Right cardiac atrium (tissue), 5 donors: ENCODE measurements around the gene ADAMTS9. TPM values are rescaled to one million over a fixed set of nuclear protein-coding genes. Genes with fewer than 3 reads are reported as not detected.
A peak's percentile ranks its signal among the peaks of the same experiment; 100 is the strongest.
"Not testable (repeated sequence)": the region's sequence is repeated elsewhere in the genome, so short reads cannot be mapped to it uniquely, and the experiment has no call there.

Source experiments
- ATAC-seq, 2 donors: fragments of 200-7000 bp; cut with Tn5 transposase; one replicate each; pipeline versions ENCODE4 v1.8.0 to v1.9.1; 2020; ENCODE audit warnings: moderate library complexity in 2 of 2, mild to moderate bottlenecking in 1 of 2
- DNase-seq, 3 donors: peaks; one replicate each; pipeline ENCODE4 v3.0.0-alpha.2; 2020
- H3K27ac ChIP-seq: one replicate; pipeline ENCODE4 v1.5.1; 2013; ENCODE audit warnings: mild to moderate bottlenecking, low read length, control low read depth, moderate library complexity
- H3K27me3 ChIP-seq: one replicate; pipeline ENCODE4 v1.6.1; 2013; ENCODE audit not compliant: control insufficient read depth, insufficient read depth
- H3K4me1 ChIP-seq: one replicate; pipeline ENCODE4 v1.6.1; 2013; ENCODE audit warnings: low read length; ENCODE audit not compliant: control insufficient read depth, insufficient read depth
- H3K4me3 ChIP-seq: one replicate; pipeline ENCODE4 v1.5.1; 2013; ENCODE audit warnings: low read length, control low read depth
- H3K9me3 ChIP-seq: one replicate; pipeline ENCODE4 v1.6.1; 2013; ENCODE audit warnings: low read length; ENCODE audit not compliant: control insufficient read depth
- WGBS: extraction: QIAGEN DNeasy Blood & Tissue Kit; methylation state at CpG from one replicate; pipeline ENCODE4 v1.1.7; 2013; 5-methylcytosine and 5-hydroxymethylcytosine counted together
- intact Hi-C, 4 donors: fragments of 100-400 bp; cut with DNase I; formaldehyde crosslinking; loops; one replicate each; pipeline versions ENCODE4 v1.11.0 to v1.14.0; 2022 to 2023
- polyA plus RNA-seq: library from polyadenylated mRNA; stranded (reverse); fragments of 200-250 nt; gene quantifications from one replicate; pipeline ENCODE4 v1.2.3, GENCODE V29; 2013
- total RNA-seq, 4 donors: library from RNA; stranded (reverse); fragmentation: NEBNext Ultra II Directional; extraction: Animal tissue kit (Norgen Biotek cat#: 25700); gene quantifications; one replicate each; pipeline ENCODE4 v1.2.1, GENCODE V29; 2021
- donor health status: healthy with polysubstance abuse.
- donor health status: DM: no; HTN: yes; CAD: no.
- donor health status: DM: no; HTN: no; CAD: no.
- donor health status: DM: no; HTN: yes; CAD: no; lungs with severe emphysema.
- donor health status: DM: yes; HTN: yes; CAD: no.

Gene ADAMTS9
- total and polyA plus RNA-seq, 5 donors, result 9.8 to 53.4 (median 13.0) TPM

DNA sequence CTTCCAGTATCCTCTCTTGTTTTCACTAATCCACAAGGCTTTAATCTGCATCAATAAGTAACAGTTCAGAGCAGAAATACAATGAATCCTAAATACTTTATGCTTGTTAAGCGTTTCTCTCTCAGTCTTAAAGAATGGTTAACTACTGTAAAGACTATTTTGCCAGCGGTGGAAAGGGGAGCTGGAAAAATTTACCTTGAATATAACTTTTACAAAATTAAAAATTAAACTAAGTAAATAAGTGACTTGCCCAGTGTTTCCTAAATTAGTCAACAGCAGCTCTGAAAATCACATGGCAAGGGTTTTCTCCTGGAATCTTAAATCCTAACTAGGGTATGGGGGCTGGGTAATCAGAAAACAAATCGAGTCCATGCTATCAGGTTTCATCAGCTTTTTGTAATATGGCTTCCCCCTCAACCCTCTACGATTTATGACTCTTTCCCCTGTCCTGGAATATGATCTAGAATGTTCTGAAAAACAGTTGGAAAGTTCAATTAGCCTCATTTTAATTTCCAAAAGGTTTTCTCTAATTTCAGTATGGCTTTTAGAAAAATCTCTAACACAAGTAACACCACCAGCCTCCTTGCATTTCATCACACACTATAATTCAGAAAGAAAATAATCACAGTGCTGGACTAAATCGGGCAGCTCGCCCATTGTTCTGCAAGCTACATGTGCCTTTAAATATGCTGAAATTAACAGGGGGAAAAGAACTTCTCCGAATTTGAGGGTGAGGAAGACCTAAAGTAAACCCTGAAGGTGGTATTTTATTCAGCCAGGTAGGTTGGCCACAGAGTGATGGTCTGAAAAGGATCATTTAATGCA lies 133.5 kb downstream of the ADAMTS9 start:
- no peaks in the 10 kb centered on the region for H3K27me3 ChIP-seq
- intact Hi-C loops, result no loop called here
- no peak overlapping the region for H3K4me3 ChIP-seq
- no peak overlapping the region for H3K27ac ChIP-seq
- DNase-seq (no peak), ATAC-seq (no peak)
- no peaks in the 10 kb centered on the region for H3K4me1 ChIP-seq
- WGBS, result 82% methylated on average over 7 of the region's 7 CpGs
- H3K9me3 ChIP-seq, result no peaks in the 10 kb centered on the region

DNA sequence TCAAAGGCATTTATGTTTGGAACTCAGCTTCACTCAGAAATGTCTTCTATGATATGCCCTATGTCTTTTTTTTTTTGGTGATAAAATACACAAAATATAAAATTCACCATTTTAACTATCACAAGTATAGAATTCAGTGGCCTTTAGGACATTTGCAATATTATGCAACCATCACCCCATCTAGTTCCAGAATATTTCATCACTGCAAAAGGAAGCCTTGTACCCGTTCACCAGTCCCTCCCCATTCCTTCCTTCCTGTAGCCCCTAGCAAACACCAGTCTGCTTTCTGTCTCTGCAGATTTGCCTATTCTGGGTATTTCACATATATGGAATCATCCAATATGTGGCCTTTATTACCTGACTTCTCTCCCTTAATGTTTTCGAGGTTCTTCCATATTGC lies 134.8 kb downstream of the ADAMTS9 start:
- intact Hi-C loops, result no loop called here

DNA sequence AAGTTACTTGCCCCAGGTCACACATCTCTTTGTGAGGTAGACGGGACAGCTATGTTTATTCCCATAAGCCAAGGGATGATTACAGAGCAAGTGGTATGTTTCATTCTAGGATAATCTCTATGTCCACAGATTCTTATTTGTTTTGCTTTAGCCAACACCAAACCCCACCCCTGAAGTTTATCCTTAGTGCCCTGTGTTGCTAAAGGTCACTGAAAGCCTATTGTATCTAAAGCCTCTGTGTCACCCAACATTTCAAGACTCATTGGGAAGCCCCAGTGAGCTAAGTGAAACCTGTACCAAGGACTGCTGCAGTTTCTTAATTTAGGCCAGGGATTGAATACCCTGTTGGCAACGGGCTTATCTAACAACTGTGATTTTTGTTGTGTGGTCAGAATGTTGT lies 135.6 kb downstream of the ADAMTS9 start:
- no peaks in the 10 kb centered on the region for H3K27me3 ChIP-seq
- no peak overlapping the region for H3K4me3 ChIP-seq
- ATAC-seq, result no peak
- intact Hi-C loops, result no loop called here
- 78% methylated on average over 2 of the region's 2 CpGs for WGBS
- no peak for DNase-seq
- H3K4me1 ChIP-seq, result peaks cover 12% of the 10 kb centered on the region
- no peaks in the 10 kb centered on the region for H3K9me3 ChIP-seq
- no peak overlapping the region for H3K27ac ChIP-seq

More for the DNA sequence above, 134.8 kb downstream of the ADAMTS9 start:
- no peak for ATAC-seq
- Histone ChIP-seq H3K4me1 (peaks cover 9% of the 10 kb centered on the region), H3K27ac (no peak overlapping the region), H3K9me3 (no peaks in the 10 kb centered on the region), H3K4me3 (no peak overlapping the region), H3K27me3 (no peaks in the 10 kb centered on the region)
- DNase-seq, result no peak
- WGBS, result 75% methylated on average over 2 of the region's 2 CpGs

DNA sequence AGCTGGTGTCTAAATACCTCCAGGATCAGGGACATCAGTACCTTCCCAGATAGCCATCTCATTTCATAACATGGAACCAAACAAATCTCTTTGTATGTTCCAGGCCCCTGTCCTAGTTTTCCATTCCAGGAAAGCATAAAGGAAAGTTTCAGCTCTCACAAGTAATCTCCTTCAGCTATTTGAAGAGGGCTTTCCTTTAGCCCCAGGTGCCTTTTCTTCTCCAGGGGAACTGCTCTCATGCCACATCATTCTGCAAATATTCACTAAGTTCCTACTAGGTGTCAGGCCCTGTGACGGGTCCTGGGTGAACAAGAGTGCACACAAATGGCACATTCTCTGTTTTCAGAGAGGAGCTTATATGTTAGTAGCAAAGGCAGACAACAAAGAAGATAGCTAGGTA lies 136.1 kb downstream of the ADAMTS9 start:
- ATAC-seq (no peak), DNase-seq (no peak)
- H3K4me3 ChIP-seq, result no peak overlapping the region
- no peaks in the 10 kb centered on the region for H3K9me3 ChIP-seq
- intact Hi-C loops, result no loop called here
- peaks cover 14% of the 10 kb centered on the region for H3K4me1 ChIP-seq
- WGBS, result 94% methylated on average over 1 of the region's 1 CpG
- H3K27ac ChIP-seq, result no peak overlapping the region
- H3K27me3 ChIP-seq, result no peaks in the 10 kb centered on the region

DNA sequence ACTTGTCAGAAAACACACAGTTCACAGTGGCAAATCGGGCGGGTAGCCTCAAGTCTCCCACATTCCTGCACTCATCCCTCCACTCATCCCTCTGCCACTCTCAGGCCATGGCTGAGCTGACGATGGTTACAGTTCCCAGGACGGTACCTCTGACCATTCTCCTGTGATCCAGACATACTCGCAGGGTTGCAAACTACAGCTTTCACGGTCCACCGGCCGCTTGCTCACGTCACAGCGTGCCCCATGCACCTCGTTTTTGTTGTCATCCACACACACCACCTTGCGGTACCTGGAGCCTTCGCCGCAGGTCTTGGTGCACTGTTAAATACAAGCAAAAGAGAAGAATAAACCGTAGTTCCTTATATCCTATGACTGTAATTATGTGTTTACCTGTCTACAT lies 137.1 kb downstream of the ADAMTS9 start:
- no peaks in the 10 kb centered on the region for H3K9me3 ChIP-seq
- H3K27ac ChIP-seq, result no peak overlapping the region
- peaks cover 14% of the 10 kb centered on the region for H3K4me1 ChIP-seq
- H3K27me3 ChIP-seq, result no peaks in the 10 kb centered on the region
- whole genome bisulfite sequencing, result 97% methylated on average over 15 of the region's 15 CpGs
- H3K4me3 ChIP-seq, result no peak overlapping the region
- intact Hi-C loops, result no loop called here
- DNase-seq, result no peak
- ATAC-seq, result no peak

- intact Hi-C loops, result no loop called here
- peaks cover 14% of the 10 kb centered on the region for H3K4me1 ChIP-seq
Measured at GRCh38 chr3:64549869-64550268, 137.9 kb downstream of the ADAMTS9 start.

GRCh38 chr3:64548200-64548889 lies 139.5 kb downstream of the ADAMTS9 start:
- Histone ChIP-seq H3K27me3 (no peaks in the 10 kb centered on the region), H3K4me3 (no peak overlapping the region), H3K27ac (peak overlapping the region; percentile 72), H3K9me3 (no peaks in the 10 kb centered on the region), H3K4me1 (peaks cover 14% of the 10 kb centered on the region)
- WGBS, result 31% methylated on average over 6 of the region's 6 CpGs
- peak; percentile 63 to 89 (median 80) for DNase-seq
- intact Hi-C loops, result no loop called here
- ATAC-seq, result peak; percentile 79 to 93

More at GRCh38 chr3:64549869-64550268, 137.9 kb downstream of the ADAMTS9 start:
- Histone ChIP-seq H3K4me3 (no peak overlapping the region), H3K9me3 (no peaks in the 10 kb centered on the region), H3K27me3 (no peaks in the 10 kb centered on the region), H3K27ac (no peak overlapping the region)
- no peak for DNase-seq
- WGBS, result 94% methylated on average over 3 of the region's 3 CpGs
- no peak for ATAC-seq

- 93% methylated on average over 8 of the region's 8 CpGs for WGBS
- DNase-seq (no peak), ATAC-seq (peak in 1 of 2 donors; percentile 19)
- Histone ChIP-seq H3K4me3 (no peak overlapping the region), H3K4me1 (peaks cover 14% of the 10 kb centered on the region), H3K27ac (no peak overlapping the region), H3K9me3 (no peaks in the 10 kb centered on the region), H3K27me3 (no peaks in the 10 kb centered on the region)
- intact Hi-C loops, result no loop called here
Measured at GRCh38 chr3:64546856-64547255, 140.9 kb downstream of the ADAMTS9 start.

GRCh38 chr3:64545239-64545638 lies 142.6 kb downstream of the ADAMTS9 start:
- DNase-seq, H3K27ac ChIP-seq, ATAC-seq, H3K9me3 ChIP-seq, H3K27me3 ChIP-seq, intact Hi-C loops, H3K4me3 ChIP-seq: not testable (repeated sequence)
- peaks cover 14% of the 10 kb centered on the region for H3K4me1 ChIP-seq
- WGBS, result 95% methylated on average over 3 of the region's 3 CpGs

DNA sequence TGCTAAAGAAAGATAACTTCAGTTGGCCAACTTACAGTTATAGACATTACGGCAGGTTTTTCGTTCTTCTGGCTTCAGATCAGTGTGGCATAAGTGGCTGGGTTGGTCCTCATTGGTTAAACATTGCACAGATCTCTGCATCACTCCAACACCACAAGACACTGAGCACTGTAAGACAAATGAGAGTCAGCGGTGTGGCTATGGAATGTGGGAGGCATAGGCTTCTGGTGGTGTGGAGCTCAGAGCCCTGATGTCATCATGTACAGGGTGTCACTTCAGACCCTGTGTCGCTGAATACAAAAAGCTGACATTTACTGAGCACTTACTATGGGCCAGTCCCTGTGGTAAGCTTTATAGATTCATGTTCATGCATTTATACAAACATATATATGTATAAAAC lies 146.0 kb downstream of the ADAMTS9 start:
- no peaks in the 10 kb centered on the region for H3K9me3 ChIP-seq
- no peaks in the 10 kb centered on the region for H3K4me1 ChIP-seq
- no peak for DNase-seq
- H3K4me3 ChIP-seq, result no peak overlapping the region
- no peak for ATAC-seq
- intact Hi-C loops, result no loop called here
- 97% methylated on average over 4 of the region's 4 CpGs for WGBS
- no peaks in the 10 kb centered on the region for H3K27me3 ChIP-seq
- no peak overlapping the region for H3K27ac ChIP-seq

GRCh38 chr3:64539451-64540196 lies 148.2 kb downstream of the ADAMTS9 start:
- Histone ChIP-seq H3K4me3 (no peak overlapping the region), H3K4me1 (no peaks in the 10 kb centered on the region), H3K27me3 (no peaks in the 10 kb centered on the region), H3K27ac (peak overlapping the region; percentile 16), H3K9me3 (no peaks in the 10 kb centered on the region)
- ATAC-seq (peak; percentile 79 to 87), DNase-seq (peak; percentile 42 to 75 (median 45))
- intact Hi-C loops, result loop anchor here in 1 of 4 donors (10.0 kb wide), 1 partner anchor 635 kb away; no protein-coding TSS in a partner anchor
- 41% methylated on average over 10 of the region's 10 CpGs for WGBS
